Ishikawa (cell line): ENCODE results near the gene POLN.
A peak's percentile ranks its signal among the peaks of the same experiment; 100 is the strongest.

Experiments used
- MAX ChIP-seq: IDR thresholded peaks from 2 replicates; pipeline ENCODE4 v1.6.1; 2012
- REST ChIP-seq: IDR thresholded peaks from 2 replicates; pipeline ENCODE4 v1.6.1; 2012; ENCODE audit warnings: low read depth, mild to moderate bottlenecking

DNA sequence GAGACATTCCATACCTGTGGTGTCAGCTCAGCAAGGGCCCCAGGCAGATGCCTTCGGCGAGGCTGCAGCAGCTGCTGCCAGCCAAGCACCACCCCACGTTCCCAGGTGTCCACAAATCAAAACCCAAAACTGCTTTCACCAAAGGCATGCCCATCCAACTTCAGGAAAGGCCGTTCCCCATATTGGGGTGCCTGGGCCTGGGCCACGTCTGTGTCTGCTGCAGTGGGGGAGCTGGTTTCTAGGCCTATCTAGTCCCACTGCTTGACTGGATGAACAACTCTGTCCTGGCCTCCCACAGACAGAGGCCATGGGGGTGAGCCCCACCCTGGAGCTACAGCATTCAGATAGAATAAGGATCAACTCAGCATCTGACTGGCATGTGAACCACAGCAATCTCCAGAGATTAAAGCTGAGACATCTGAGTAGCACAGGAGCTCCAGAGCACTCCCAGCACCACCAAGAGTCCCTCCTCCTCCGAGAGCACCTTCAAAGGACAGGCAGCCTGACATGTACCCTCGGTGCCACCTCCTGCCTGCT lies 145.8 kb downstream of the POLN start:
- 0 out of 2 replicates have a peak, but pooled peaks have one; percentile 44 for TF ChIP-seq MAX
- no peak for TF ChIP-seq REST
